Measurements from ENCODE around the gene OSBPL2. TPM values are rescaled to one million over a fixed set of nuclear protein-coding genes. Genes with fewer than 3 reads are reported as not detected.
A peak's percentile ranks its signal among the peaks of the same experiment; 100 is the strongest.

Gene OSBPL2
- total RNA-seq, 5 donors from 2014 or later (not counting 1 experiment from before 2014, with no cell fraction given) = 57.0 to 70.1 (median 63.0) TPM

GRCh38 chr20:62226707-62227590, 11.4 kb upstream of the OSBPL2 start:
- Mint-ChIP-seq H3K36me3 (no peaks in the 10 kb centered on the region), H3K4me1 (no peaks in the 10 kb centered on the region), H3K9me3 (no peaks in the 10 kb centered on the region), H3K4me3 (no peak overlapping the region), H3K27me3 (peaks cover 24 to 47% of the 10 kb centered on the region in 2 donors), H3K27ac (peak overlapping the region in 1 of 2 donors; percentile 4)
- 72% methylated on average over 22 of the region's 24 CpGs for WGBS (ENCODE audit: insufficient coverage)
- no peaks in the 10 kb centered on the region for H3K9me3 ChIP-seq
- peaks cover 0 to 82% of the 10 kb centered on the region in 2 experiments for H3K27me3 ChIP-seq (replicated peaks in 1 of 2; ENCODE audit: control insufficient read depth in 2 of 2, extremely low read depth in 1 of 2, insufficient read depth in 2 of 2, low read length in 1 of 2)
- ChIA-PET POLR2A (no interaction called here), CTCF (no interaction called here)
- ATAC-seq (replicated peaks in 1 of 4) (no peak), DNase-seq (no peak)
- H3K36me3 ChIP-seq (ENCODE audit: control insufficient read depth in 2 of 2, extremely low read depth in 1 of 2, insufficient read depth in 1 of 2, low read length in 1 of 2) = no peaks in the 10 kb centered on the region
- no peak overlapping the region for H3K27ac ChIP-seq (ENCODE audit: low read length)
- H3K4me3 ChIP-seq (ENCODE audit: control insufficient read depth in 1 of 2, extremely low read depth in 1 of 2, low read length in 1 of 2) = no peak overlapping the region
- no peaks in the 10 kb centered on the region for H3K4me1 ChIP-seq (ENCODE audit: control insufficient read depth in 1 of 2, extremely low read depth in 1 of 2, insufficient read depth in 2 of 2, low read length in 2 of 2)

GRCh38 chr20:62227591-62227976, 10.7 kb upstream of the OSBPL2 start:
- Mint-ChIP-seq H3K4me3 (no peak overlapping the region), H3K27me3 (peaks cover 27 to 44% of the 10 kb centered on the region in 2 donors), H3K9me3 (no peaks in the 10 kb centered on the region), H3K27ac (no peak overlapping the region), H3K4me1 (no peaks in the 10 kb centered on the region), H3K36me3 (no peaks in the 10 kb centered on the region)
- no peaks in the 10 kb centered on the region for H3K9me3 ChIP-seq
- peaks cover 0 to 82% of the 10 kb centered on the region in 2 experiments for H3K27me3 ChIP-seq (replicated peaks in 1 of 2; ENCODE audit: control insufficient read depth in 2 of 2, extremely low read depth in 1 of 2, insufficient read depth in 2 of 2, low read length in 1 of 2)
- ChIA-PET POLR2A (no interaction called here), CTCF (no interaction called here)
- no peak overlapping the region for H3K4me3 ChIP-seq (ENCODE audit: control insufficient read depth in 1 of 2, extremely low read depth in 1 of 2, low read length in 1 of 2)
- ATAC-seq (replicated peaks in 1 of 4) (no peak), DNase-seq (no peak)
- no peak overlapping the region for H3K27ac ChIP-seq (ENCODE audit: low read length)
- H3K36me3 ChIP-seq (ENCODE audit: control insufficient read depth in 2 of 2, extremely low read depth in 1 of 2, insufficient read depth in 1 of 2, low read length in 1 of 2) = no peaks in the 10 kb centered on the region
- WGBS (ENCODE audit: insufficient coverage) = 62% methylated on average over 8 of the region's 10 CpGs
- no peaks in the 10 kb centered on the region for H3K4me1 ChIP-seq (ENCODE audit: control insufficient read depth in 1 of 2, extremely low read depth in 1 of 2, insufficient read depth in 2 of 2, low read length in 2 of 2)

GRCh38 chr20:62227977-62228958, 10.1 kb upstream of the OSBPL2 start:
- Histone ChIP-seq H3K36me3 (ENCODE audit: control insufficient read depth in 2 of 2, extremely low read depth in 1 of 2, insufficient read depth in 1 of 2, low read length in 1 of 2) (no peaks in the 10 kb centered on the region), H3K27ac (ENCODE audit: low read length) (no peak overlapping the region), H3K9me3 (no peaks in the 10 kb centered on the region), H3K27me3 (replicated peaks in 1 of 2; ENCODE audit: control insufficient read depth in 2 of 2, extremely low read depth in 1 of 2, insufficient read depth in 2 of 2, low read length in 1 of 2) (peaks cover 0 to 82% of the 10 kb centered on the region in 2 experiments), H3K4me1 (ENCODE audit: control insufficient read depth in 1 of 2, extremely low read depth in 1 of 2, insufficient read depth in 2 of 2, low read length in 2 of 2) (no peaks in the 10 kb centered on the region), H3K4me3 (ENCODE audit: control insufficient read depth in 1 of 2, extremely low read depth in 1 of 2, low read length in 1 of 2) (no peak overlapping the region)
- no peak overlapping the region for H3K4me3 Mint-ChIP-seq
- H3K4me1 Mint-ChIP-seq = no peaks in the 10 kb centered on the region
- POLR2A ChIA-PET = no interaction called here
- peaks cover 22 to 37% of the 10 kb centered on the region in 2 donors for H3K27me3 Mint-ChIP-seq
- 51% methylated on average over 25 of the region's 37 CpGs for WGBS (ENCODE audit: insufficient coverage)
- DNase-seq (no peak), ATAC-seq (replicated peaks in 1 of 4) (peak in 1 of 4 experiments; percentile 22)
- H3K36me3 Mint-ChIP-seq = no peaks in the 10 kb centered on the region
- CTCF ChIA-PET = no interaction called here
- no peaks in the 10 kb centered on the region for H3K9me3 Mint-ChIP-seq
- H3K27ac Mint-ChIP-seq = no peak overlapping the region

- H3K9me3 Mint-ChIP-seq = no peaks in the 10 kb centered on the region
- H3K36me3 ChIP-seq (ENCODE audit: control insufficient read depth in 2 of 2, extremely low read depth in 1 of 2, insufficient read depth in 1 of 2, low read length in 1 of 2) = no peaks in the 10 kb centered on the region
- H3K27ac ChIP-seq (ENCODE audit: low read length) = no peak overlapping the region
- DNase-seq = no peak
- peaks cover 0 to 82% of the 10 kb centered on the region in 2 experiments for H3K27me3 ChIP-seq (replicated peaks in 1 of 2; ENCODE audit: control insufficient read depth in 2 of 2, extremely low read depth in 1 of 2, insufficient read depth in 2 of 2, low read length in 1 of 2)
- H3K27ac Mint-ChIP-seq = no peak overlapping the region
- CTCF ChIA-PET = no interaction called here
- no peaks in the 10 kb centered on the region for H3K4me1 Mint-ChIP-seq
- POLR2A ChIA-PET = no interaction called here
- no peak overlapping the region for H3K4me3 ChIP-seq (ENCODE audit: control insufficient read depth in 1 of 2, extremely low read depth in 1 of 2, low read length in 1 of 2)
- H3K36me3 Mint-ChIP-seq = no peaks in the 10 kb centered on the region
- H3K4me1 ChIP-seq (ENCODE audit: control insufficient read depth in 1 of 2, extremely low read depth in 1 of 2, insufficient read depth in 2 of 2, low read length in 2 of 2) = no peaks in the 10 kb centered on the region
- 67% methylated on average over 7 of the region's 7 CpGs for WGBS (ENCODE audit: insufficient coverage)
- H3K4me3 Mint-ChIP-seq = no peak overlapping the region
- no peaks in the 10 kb centered on the region for H3K9me3 ChIP-seq
- peaks cover 22 to 35% of the 10 kb centered on the region in 2 donors for H3K27me3 Mint-ChIP-seq
- no peak for ATAC-seq (replicated peaks in 1 of 4)
Observed at GRCh38 chr20:62228982-62229545, 9.3 kb upstream of the OSBPL2 start.

GRCh38 chr20:62229667-62230066, 8.7 kb upstream of the OSBPL2 start:
- Mint-ChIP-seq H3K9me3 (no peaks in the 10 kb centered on the region), H3K27me3 (peaks cover 16 to 30% of the 10 kb centered on the region in 2 donors), H3K27ac (no peak overlapping the region), H3K4me1 (no peaks in the 10 kb centered on the region), H3K36me3 (no peaks in the 10 kb centered on the region), H3K4me3 (no peak overlapping the region)
- Histone ChIP-seq H3K27me3 (replicated peaks in 1 of 2; ENCODE audit: control insufficient read depth in 2 of 2, extremely low read depth in 1 of 2, insufficient read depth in 2 of 2, low read length in 1 of 2) (peaks cover 0 to 82% of the 10 kb centered on the region in 2 experiments), H3K27ac (ENCODE audit: low read length) (no peak overlapping the region), H3K36me3 (ENCODE audit: control insufficient read depth in 2 of 2, extremely low read depth in 1 of 2, insufficient read depth in 1 of 2, low read length in 1 of 2) (no peaks in the 10 kb centered on the region), H3K4me1 (ENCODE audit: control insufficient read depth in 1 of 2, extremely low read depth in 1 of 2, insufficient read depth in 2 of 2, low read length in 2 of 2) (no peaks in the 10 kb centered on the region), H3K4me3 (ENCODE audit: control insufficient read depth in 1 of 2, extremely low read depth in 1 of 2, low read length in 1 of 2) (no peak overlapping the region), H3K9me3 (no peaks in the 10 kb centered on the region)
- CTCF ChIA-PET = no interaction called here
- no peak for ATAC-seq (replicated peaks in 1 of 4)
- no peak for DNase-seq
- WGBS (ENCODE audit: insufficient coverage) = 44% methylated on average over 4 of the region's 4 CpGs
- POLR2A ChIA-PET = no interaction called here

GRCh38 chr20:62230276-62230675, 8.0 kb upstream of the OSBPL2 start:
- ATAC-seq (replicated peaks in 1 of 4) (no peak), DNase-seq (no peak)
- H3K4me3 ChIP-seq (ENCODE audit: control insufficient read depth in 1 of 2, extremely low read depth in 1 of 2, low read length in 1 of 2) = no peak overlapping the region
- no peak overlapping the region for H3K27ac ChIP-seq (ENCODE audit: low read length)
- Mint-ChIP-seq H3K27ac (no peak overlapping the region), H3K36me3 (no peaks in the 10 kb centered on the region), H3K4me3 (no peak overlapping the region), H3K9me3 (no peaks in the 10 kb centered on the region), H3K27me3 (peaks cover 11 to 24% of the 10 kb centered on the region in 2 donors), H3K4me1 (no peaks in the 10 kb centered on the region)
- no peaks in the 10 kb centered on the region for H3K4me1 ChIP-seq (ENCODE audit: control insufficient read depth in 1 of 2, extremely low read depth in 1 of 2, insufficient read depth in 2 of 2, low read length in 2 of 2)
- H3K27me3 ChIP-seq (replicated peaks in 1 of 2; ENCODE audit: control insufficient read depth in 2 of 2, extremely low read depth in 1 of 2, insufficient read depth in 2 of 2, low read length in 1 of 2) = peaks cover 0 to 80% of the 10 kb centered on the region in 2 experiments
- 98% methylated on average over 2 of the region's 2 CpGs for WGBS (ENCODE audit: insufficient coverage)
- POLR2A ChIA-PET = no interaction called here
- no peaks in the 10 kb centered on the region for H3K9me3 ChIP-seq
- H3K36me3 ChIP-seq (ENCODE audit: control insufficient read depth in 2 of 2, extremely low read depth in 1 of 2, insufficient read depth in 1 of 2, low read length in 1 of 2) = no peaks in the 10 kb centered on the region
- CTCF ChIA-PET = no interaction called here
